HEK293 (cell line): ENCODE measurements around the gene RAMP3.

Source experiments
- ATF2 ChIP-seq: fragments of 450-650 bp; formaldehyde crosslinking; IDR thresholded peaks from 2 replicates; pipeline ENCODE4 v1.5.1; 2016; ENCODE audit warnings: missing biosample characterization, missing genetic modification characterization, low read depth
- BCL6B ChIP-seq: fragments of 450-650 bp; formaldehyde crosslinking; IDR thresholded peaks from 2 replicates; pipeline ENCODE4 v1.5.1; 2017; ENCODE audit warnings: missing biosample characterization, missing genetic modification characterization
- CTCF ChIP-seq: fragments of 450-650 bp; formaldehyde crosslinking; IDR thresholded peaks from 2 replicates; pipeline ENCODE4 v1.5.1; 2016; ENCODE audit warnings: missing biosample characterization, missing genetic modification characterization
- ELK4 ChIP-seq: IDR thresholded peaks from 2 replicates; pipeline ENCODE4 v1.6.1; 2011; ENCODE audit warnings: mild to moderate bottlenecking, low read depth, low read length, borderline replicate concordance
- INSM2 ChIP-seq: fragments of 450-650 bp; formaldehyde crosslinking; IDR thresholded peaks from 2 replicates; pipeline ENCODE4 v1.5.1; 2016; ENCODE audit warnings: missing biosample characterization, missing genetic modification characterization
- KLF9 ChIP-seq: fragments of 450-650 bp; formaldehyde crosslinking; IDR thresholded peaks from 2 replicates; pipeline ENCODE4 v1.5.1; 2016; ENCODE audit warnings: missing biosample characterization, missing genetic modification characterization, low read depth
- PATZ1 ChIP-seq: fragments of 450-650 bp; formaldehyde crosslinking; IDR thresholded peaks from 2 replicates; pipeline ENCODE4 v1.5.1; 2016; ENCODE audit warnings: missing biosample characterization, missing genetic modification characterization
- REST ChIP-seq: fragments of 450-650 bp; formaldehyde crosslinking; IDR thresholded peaks from 2 replicates; pipeline ENCODE4 v1.5.1; 2016; ENCODE audit warnings: missing biosample characterization, missing genetic modification characterization
- YY1 ChIP-seq: fragments of 450-650 bp; formaldehyde crosslinking; IDR thresholded peaks from 2 replicates; pipeline ENCODE4 v1.5.1; 2018; ENCODE audit warnings: missing biosample characterization, missing genetic modification characterization
- ZBTB17 ChIP-seq: fragments of 450-650 bp; formaldehyde crosslinking; IDR thresholded peaks from 2 replicates; pipeline ENCODE4 v1.5.1; 2016; ENCODE audit warnings: missing biosample characterization, missing genetic modification characterization
- ZNF174 ChIP-seq: fragments of 450-650 bp; formaldehyde crosslinking; IDR thresholded peaks from 2 replicates; pipeline ENCODE4 v1.5.0; 2017; ENCODE audit warnings: missing biosample characterization, mild to moderate bottlenecking, missing genetic modification characterization
- ZNF274 ChIP-seq, 2 experiments: fragments of 200-500 bp in 1 of 2; fragments of 450-650 bp in 1 of 2; sonication (Bioruptor generic) in 1 of 2; formaldehyde crosslinking in 1 of 2; IDR thresholded peaks; 2 replicates each; pipeline versions ENCODE4 v1.5.1 to v1.6.1; 2014 to 2016; ENCODE audit warnings: borderline replicate concordance in 1 of 2, inconsistent platforms in 1 of 2, low read length in 1 of 2, missing biosample characterization in 1 of 2, missing genetic modification characterization in 1 of 2
- ZNF623 ChIP-seq: fragments of 450-650 bp; formaldehyde crosslinking; IDR thresholded peaks from 2 replicates; pipeline ENCODE4 v1.5.1; 2016; ENCODE audit warnings: missing biosample characterization, missing genetic modification characterization
- ZNF707 ChIP-seq: fragments of 450-650 bp; formaldehyde crosslinking; IDR thresholded peaks from 2 replicates; pipeline ENCODE4 v1.5.1; 2016; ENCODE audit warnings: missing biosample characterization, missing genetic modification characterization

- TF ChIP-seq ZNF274 (IDR thresholded peaks at IDR 0.05; ENCODE audit: low read length) = no peak
- TF ChIP-seq ZNF274 (tag by site-specific recombination; IDR thresholded peaks at IDR 0.05; ENCODE audit: borderline replicate concordance) = no peak
- TF ChIP-seq YY1 (tag by site-specific recombination) = no peak
- TF ChIP-seq ZNF623 (tag by site-specific recombination) = no peak
- no peak for TF ChIP-seq ELK4
- no peak for TF ChIP-seq ATF2
- TF ChIP-seq BCL6B (tag by site-specific recombination) = no peak
- TF ChIP-seq CTCF = no peak
- TF ChIP-seq REST (tag by site-specific recombination) = no peak
- TF ChIP-seq INSM2 (tag by site-specific recombination) = no peak
- TF ChIP-seq ZBTB17 (tag by site-specific recombination) = no peak
- TF ChIP-seq ZNF174 (tag by site-specific recombination) = no peak
- no peak for TF ChIP-seq PATZ1 (tag by site-specific recombination)
- no peak for TF ChIP-seq KLF9 (tag by site-specific recombination)
- TF ChIP-seq ZNF707 (tag by site-specific recombination) = no peak
Measured at GRCh38 chr7:45148653-45148973, 9.0 kb upstream of the RAMP3 start.
